ENCODE data around the gene MRPS31.
A peak's percentile ranks its signal among the peaks of the same experiment; 100 is the strongest.
"Not testable (repeated sequence)": the region's sequence is repeated elsewhere in the genome, so short reads cannot be mapped to it uniquely, and the experiment has no call there.

MRPS31 gene

GRCh38 chr13:40792284-40793051 lies 21.5 kb upstream of the MRPS31 start:
- no peak for DNase-seq (ENCODE audit: low read depth)

GRCh38 chr13:40790154-40790616 lies 19.2 kb upstream of the MRPS31 start:
- H3K4me3 ChIP-seq (ENCODE audit: low read depth, low read length), result peak overlapping the region; percentile 74
- DNase-seq (ENCODE audit: low read depth), result no peak

More at GRCh38 chr13:40792284-40793051, 21.5 kb upstream of the MRPS31 start:
- H3K4me3 ChIP-seq (ENCODE audit: low read depth, low read length), result no peak overlapping the region

GRCh38 chr13:40789275-40790153 lies 18.5 kb upstream of the MRPS31 start, which contains the start of gene SLC25A15:
SLC25A15 (plus strand) TSS chr13:40789611; CDS start chr13:40793227, 3,616 bp downstream.
- DNase-seq (ENCODE audit: low read depth), result peak; percentile 49
- H3K4me3 ChIP-seq (ENCODE audit: low read depth, low read length), result peak within 1 kb of the TSS; percentile 74

- peak overlapping the region; percentile 74 for H3K4me3 ChIP-seq (ENCODE audit: low read depth, low read length)
- DNase-seq (ENCODE audit: low read depth), result not testable (repeated sequence)
Observed at GRCh38 chr13:40788540-40789274, 17.7 kb upstream of the MRPS31 start.

DNA sequence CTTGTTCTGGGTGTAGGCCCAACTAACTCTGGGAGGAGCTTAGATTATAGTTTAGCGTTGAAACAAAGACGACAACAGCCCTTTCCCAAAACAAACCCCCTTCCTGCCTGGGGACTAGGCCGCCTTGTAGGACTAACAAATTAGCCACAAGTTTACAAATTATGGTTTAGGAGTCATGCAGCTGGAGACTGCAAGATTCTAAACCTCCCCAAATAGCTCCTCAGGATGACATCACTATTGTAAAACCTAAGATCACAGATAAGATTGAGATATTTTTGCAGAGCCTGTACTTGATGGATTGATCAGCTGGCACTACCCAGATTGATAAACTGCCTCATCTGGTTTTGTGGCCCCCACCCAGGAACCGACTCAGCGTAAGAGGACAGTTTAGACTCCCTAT lies 16.1 kb upstream of the MRPS31 start:
- DNase-seq (ENCODE audit: low read depth), result no peak
- H3K4me3 ChIP-seq (ENCODE audit: low read depth, low read length), result no peak overlapping the region

GRCh38 chr13:40786568-40786996 lies 15.6 kb upstream of the MRPS31 start:
- DNase-seq (ENCODE audit: low read depth), result no peak
- H3K4me3 ChIP-seq (ENCODE audit: low read depth, low read length), result no peak overlapping the region

- no peak for DNase-seq (ENCODE audit: low read depth)
- H3K4me3 ChIP-seq (ENCODE audit: low read depth, low read length), result no peak overlapping the region
Observed at GRCh38 chr13:40784540-40784939, 13.6 kb upstream of the MRPS31 start.

DNA sequence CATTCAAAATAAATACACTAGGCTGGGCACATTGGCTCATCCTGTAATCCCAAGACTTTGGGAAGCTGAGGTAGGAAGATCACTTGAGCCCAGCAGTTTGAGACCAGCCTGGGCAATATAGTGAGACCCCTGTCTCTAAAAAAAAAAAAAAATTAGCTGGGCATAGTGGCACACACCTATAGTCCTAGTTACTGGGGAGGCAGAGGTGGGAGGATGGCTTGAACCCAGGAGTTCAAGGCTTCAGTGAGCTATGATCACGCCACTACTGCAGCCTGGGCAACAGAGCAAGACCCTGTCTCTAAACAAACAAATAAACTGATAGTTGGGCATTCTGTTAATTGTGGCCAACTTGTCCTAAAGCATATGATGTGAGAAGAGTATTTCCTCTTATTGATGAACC lies 12.0 kb upstream of the MRPS31 start:
- DNase-seq (ENCODE audit: low read depth); H3K4me3 ChIP-seq (ENCODE audit: low read depth, low read length): not testable (repeated sequence)

GRCh38 chr13:40781717-40782116 lies 10.7 kb upstream of the MRPS31 start:
- no peak overlapping the region for H3K4me3 ChIP-seq (ENCODE audit: low read depth, low read length)
- no peak for DNase-seq (ENCODE audit: low read depth)

DNA sequence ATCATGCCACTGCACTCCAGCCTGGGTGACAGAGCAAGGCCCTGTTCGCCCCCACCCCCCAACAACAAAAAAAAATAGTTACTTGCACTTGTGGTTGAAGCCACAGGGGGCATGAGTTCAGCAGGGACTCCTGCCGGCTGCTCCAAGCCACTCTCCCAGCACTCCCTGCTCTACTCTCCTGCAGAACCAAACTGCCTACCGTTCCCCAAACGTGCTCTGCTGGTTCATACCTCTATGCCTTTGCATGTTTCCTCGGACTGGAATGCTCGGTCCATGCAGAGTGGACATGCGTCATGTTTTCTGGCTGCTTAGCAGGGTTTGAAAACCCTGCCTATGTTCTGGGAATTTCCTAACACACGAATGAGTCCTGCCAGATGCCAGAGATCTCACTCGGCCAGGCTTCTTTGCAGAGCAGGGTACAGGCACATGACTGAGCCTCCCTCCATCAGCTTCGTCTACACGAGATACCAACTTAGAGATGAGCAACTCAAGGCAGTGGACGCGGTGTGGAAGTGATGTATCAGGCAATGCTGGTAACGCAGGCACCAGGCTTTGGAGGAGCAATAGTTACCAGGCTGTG lies 9.9 kb upstream of the MRPS31 start:
- H3K4me3 ChIP-seq (ENCODE audit: low read depth, low read length), result no peak overlapping the region

DNA sequence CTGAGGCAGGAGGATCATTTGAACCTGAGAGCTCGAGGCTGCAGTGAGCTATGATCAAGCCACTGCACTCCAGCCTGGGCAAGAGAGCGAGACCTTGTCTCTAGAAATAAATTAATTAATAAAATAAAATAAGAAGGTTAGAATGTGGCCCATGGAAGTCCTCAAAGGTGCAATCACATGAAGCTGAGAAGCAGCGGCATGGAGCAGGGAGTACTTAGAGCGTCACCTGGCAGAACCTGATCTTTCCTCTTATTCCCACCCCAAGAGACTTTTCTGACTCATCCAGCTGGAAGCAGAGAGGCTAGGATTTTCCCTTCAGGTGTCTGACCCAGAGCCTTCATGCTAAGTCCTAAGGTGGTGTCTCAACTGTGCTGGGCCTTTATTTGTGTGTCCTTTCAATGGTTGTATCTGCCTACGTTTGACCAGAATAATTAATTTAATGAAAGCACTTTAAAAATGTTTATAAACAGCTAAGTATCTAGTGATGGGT lies 8.9 kb upstream of the MRPS31 start:
- no peak overlapping the region for H3K4me3 ChIP-seq (ENCODE audit: low read depth, low read length)
- DNase-seq (ENCODE audit: low read depth), result no peak

More for the DNA sequence above, 9.9 kb upstream of the MRPS31 start:
- no peak for DNase-seq (ENCODE audit: low read depth)

GRCh38 chr13:40779049-40779448 lies 8.1 kb upstream of the MRPS31 start:
- DNase-seq (ENCODE audit: low read depth), result no peak

DNA sequence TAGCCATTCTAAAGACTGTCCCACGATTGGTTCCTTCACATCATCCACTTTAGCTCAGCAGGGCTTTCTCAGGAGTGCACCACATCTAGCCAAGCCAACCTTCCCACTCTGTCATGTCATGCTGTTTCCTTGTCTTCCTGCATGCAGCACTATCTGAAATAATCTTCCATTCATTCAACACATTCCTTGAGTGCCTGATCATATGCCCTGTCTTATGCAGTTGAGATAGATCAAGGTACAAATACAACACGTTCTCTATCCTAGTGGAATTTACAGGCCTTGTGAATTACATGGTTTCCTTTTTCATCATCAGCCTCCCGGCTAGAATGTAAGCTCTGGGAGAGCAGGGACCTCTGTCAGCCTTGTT lies 6.8 kb upstream of the MRPS31 start:
- DNase-seq (ENCODE audit: low read depth), result no peak
- no peak overlapping the region for H3K4me3 ChIP-seq (ENCODE audit: low read depth, low read length)

More at GRCh38 chr13:40779049-40779448, 8.1 kb upstream of the MRPS31 start:
- H3K4me3 ChIP-seq (ENCODE audit: low read depth, low read length), result no peak overlapping the region

DNA sequence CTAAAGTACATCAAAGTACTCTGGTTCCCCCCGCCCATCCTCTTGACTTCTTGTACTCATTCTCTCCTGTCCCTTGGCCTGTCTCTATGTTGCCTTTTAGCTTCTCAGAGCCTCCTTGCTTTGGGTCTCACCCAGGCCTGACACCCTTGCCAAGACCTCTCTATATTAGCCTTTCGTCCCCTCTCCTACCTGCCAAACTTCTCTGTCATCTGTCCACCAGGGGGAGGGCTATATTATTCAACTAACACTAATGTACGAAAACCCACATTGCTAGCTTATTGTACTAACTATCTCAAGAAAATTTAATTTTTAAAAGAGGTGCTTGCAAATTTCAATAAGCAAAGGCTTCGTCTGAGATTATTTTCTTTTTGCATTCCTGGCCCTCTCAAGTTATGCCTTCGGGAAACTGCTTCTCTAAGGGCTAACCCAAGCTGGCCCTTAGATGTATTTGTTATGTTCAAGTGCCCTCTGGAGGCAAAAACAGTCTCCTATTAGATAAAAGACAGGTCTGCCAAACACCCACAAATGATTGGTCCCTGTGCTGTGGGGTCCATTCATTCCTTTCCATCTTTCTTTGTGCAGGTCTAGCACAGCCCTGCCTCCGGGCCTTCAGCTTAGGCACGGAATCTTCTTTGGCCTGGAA lies 6.3 kb upstream of the MRPS31 start:
- H3K4me3 ChIP-seq (ENCODE audit: low read depth, low read length), result no peak overlapping the region
- no peak for DNase-seq (ENCODE audit: low read depth)

DNA sequence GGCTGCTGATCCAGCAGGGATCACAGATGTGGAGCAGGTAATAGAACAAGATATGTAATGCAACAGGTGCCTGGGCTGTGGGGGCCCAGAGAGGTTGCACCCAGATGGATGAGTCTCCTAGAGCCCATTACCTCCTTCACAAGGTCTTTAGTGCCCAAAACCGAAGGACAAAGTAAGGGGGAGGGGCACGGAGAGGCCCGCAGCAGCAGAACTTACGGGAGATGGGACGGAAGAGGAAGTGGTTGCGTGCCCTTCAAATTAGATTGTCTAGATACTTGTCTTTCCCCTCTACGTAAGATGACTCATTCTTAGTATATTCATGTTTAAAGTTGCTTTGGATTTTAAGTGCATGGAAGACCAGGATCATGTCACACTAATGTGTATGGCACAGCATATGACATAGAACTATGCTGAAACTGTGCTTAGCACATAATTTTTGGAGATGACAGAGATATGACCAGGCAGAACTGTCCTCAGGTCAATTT lies 5.7 kb upstream of the MRPS31 start:
- no peak overlapping the region for H3K4me3 ChIP-seq (ENCODE audit: low read depth, low read length)
- DNase-seq (ENCODE audit: low read depth), result no peak

DNA sequence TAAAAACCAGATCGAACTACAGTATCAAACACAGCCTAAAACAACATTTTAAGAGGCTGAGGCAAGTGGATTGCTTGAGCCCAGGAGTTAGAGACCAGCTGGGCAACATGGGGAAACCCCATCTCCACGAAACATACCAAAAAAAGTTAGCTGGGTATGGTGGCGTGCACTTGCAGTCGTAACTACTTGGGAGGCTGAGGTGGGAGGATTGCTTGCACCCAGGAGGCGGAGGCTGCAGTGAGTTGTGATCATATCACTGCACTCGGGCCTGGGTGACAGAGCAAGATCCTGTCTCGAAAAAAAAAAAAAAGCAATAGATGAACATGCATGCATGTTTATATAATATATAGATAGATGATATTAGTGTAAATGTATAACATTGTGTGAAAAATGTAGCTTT lies 5.2 kb upstream of the MRPS31 start:
- no peak overlapping the region for H3K4me3 ChIP-seq (ENCODE audit: low read depth, low read length)

GRCh38 chr13:40774672-40775071 lies 3.7 kb upstream of the MRPS31 start:
- no peak overlapping the region for H3K4me3 ChIP-seq (ENCODE audit: low read depth, low read length)
- DNase-seq (ENCODE audit: low read depth), result no peak

More for the DNA sequence above, 5.2 kb upstream of the MRPS31 start:
- no peak for DNase-seq (ENCODE audit: low read depth)

DNA sequence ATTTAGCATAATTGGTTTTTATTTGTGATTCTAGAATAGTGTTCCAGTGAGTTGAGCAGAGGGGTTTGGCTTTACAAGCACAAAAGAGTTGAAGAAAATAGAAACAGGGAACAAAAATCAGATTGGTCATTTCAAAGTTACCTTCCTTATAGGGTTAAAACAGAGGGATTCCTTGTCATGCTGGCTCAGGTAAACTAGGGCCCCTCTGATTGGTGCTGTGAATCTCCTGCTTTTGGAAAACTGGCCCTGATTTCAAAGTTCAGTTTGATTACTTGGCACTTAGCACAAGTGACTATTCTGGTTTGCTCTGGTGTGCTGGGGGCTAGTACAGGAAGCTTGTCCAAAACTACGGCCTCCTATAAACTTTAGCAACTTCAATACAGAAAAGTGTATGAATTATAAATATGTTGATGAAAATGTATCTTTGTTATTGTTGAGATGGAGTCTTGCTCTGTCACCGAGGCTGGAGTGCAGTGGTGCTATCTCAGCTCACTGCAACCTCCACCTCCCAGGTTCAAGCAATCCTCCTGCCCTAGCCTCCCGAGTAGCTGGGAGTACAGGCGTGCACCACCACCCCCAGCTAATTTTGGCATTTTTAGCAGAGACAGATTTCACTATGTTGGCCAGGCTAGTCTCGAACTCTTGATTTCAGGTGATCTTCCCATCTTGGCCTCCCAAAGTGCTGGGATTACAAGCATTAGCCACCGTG lies 1.9 kb upstream of the MRPS31 start:
- DNase-seq (ENCODE audit: low read depth), result no peak
- no peak overlapping the region for H3K4me3 ChIP-seq (ENCODE audit: low read depth, low read length)

Data from skeletal muscle cell (primary cell).